BLaER1 (cell line): ENCODE results near the gene PDHX.

ENCODE experiments used
- H3K27ac ChIP-seq: shearing (Covaris generic); formaldehyde crosslinking; 2 replicates; pipeline ENCODE4 v1.8.1; 2022
- H3K27me3 ChIP-seq: shearing (Covaris generic); formaldehyde crosslinking; 2 replicates; pipeline ENCODE4 v1.8.1; 2022
- H3K36me3 ChIP-seq: shearing (Covaris generic); formaldehyde crosslinking; 2 replicates; pipeline ENCODE4 v1.8.1; 2022
- H3K4me1 ChIP-seq: shearing (Covaris generic); formaldehyde crosslinking; 2 replicates; pipeline ENCODE4 v1.8.1; 2022
- H3K4me2 ChIP-seq: shearing (Covaris generic); formaldehyde crosslinking; 2 replicates; pipeline ENCODE4 v1.8.1; 2022
- H3K4me3 ChIP-seq: shearing (Covaris generic); formaldehyde crosslinking; 2 replicates; pipeline ENCODE4 v1.8.1; 2022
- H3K9ac ChIP-seq: shearing (Covaris generic); formaldehyde crosslinking; 2 replicates; pipeline ENCODE4 v1.8.1; 2022
- H3K9me3 ChIP-seq: shearing (Covaris generic); formaldehyde crosslinking; 2 replicates; pipeline ENCODE4 v1.8.1; 2022
- H4K20me1 ChIP-seq: shearing (Covaris generic); formaldehyde crosslinking; 2 replicates; pipeline ENCODE4 v1.8.1; 2022
- Cebpa-rat ChIP-seq: shearing (Covaris generic); IDR thresholded peaks from 2 replicates; pipeline ENCODE4 v1.8.1; 2022

Gene PDHX

GRCh38 chr11:35003186-35003585 lies 86.8 kb downstream of the PDHX start:
- no peak overlapping the region for H3K4me2 ChIP-seq

GRCh38 chr11:35003658-35004057 lies 87.2 kb downstream of the PDHX start:
- H3K27me3 ChIP-seq = no peaks in the 10 kb centered on the region
- no peaks in the 10 kb centered on the region for H3K9me3 ChIP-seq
- no peak overlapping the region for H3K27ac ChIP-seq
- no peak overlapping the region for H3K4me2 ChIP-seq
- H3K9ac ChIP-seq = no peak overlapping the region
- no peak for TF ChIP-seq Cebpa-rat
- H4K20me1 ChIP-seq = no peaks in the 10 kb centered on the region
- peaks cover under 1% of the 10 kb centered on the region for H3K4me1 ChIP-seq
- H3K4me3 ChIP-seq = no peak overlapping the region
- no peaks in the 10 kb centered on the region for H3K36me3 ChIP-seq

More at GRCh38 chr11:35003186-35003585, 86.8 kb downstream of the PDHX start:
- Histone ChIP-seq H4K20me1 (no peaks in the 10 kb centered on the region), H3K27ac (no peak overlapping the region), H3K36me3 (no peaks in the 10 kb centered on the region), H3K9ac (no peak overlapping the region), H3K27me3 (no peaks in the 10 kb centered on the region), H3K9me3 (no peaks in the 10 kb centered on the region), H3K4me1 (peaks cover 5% of the 10 kb centered on the region), H3K4me3 (no peak overlapping the region)
- TF ChIP-seq Cebpa-rat = no peak

- Histone ChIP-seq H3K9ac (no peak overlapping the region), H3K4me3 (no peak overlapping the region), H3K27ac (no peak overlapping the region), H3K27me3 (no peaks in the 10 kb centered on the region), H3K9me3 (no peaks in the 10 kb centered on the region), H3K4me2 (no peak overlapping the region), H4K20me1 (no peaks in the 10 kb centered on the region), H3K36me3 (no peaks in the 10 kb centered on the region), H3K4me1 (no peaks in the 10 kb centered on the region)
- TF ChIP-seq Cebpa-rat = no peak
These were observed 88.8 kb downstream of the PDHX start for GRCh38 chr11:35005141-35005780.

GRCh38 chr11:35006389-35007128 lies 90.1 kb downstream of the PDHX start:
- H3K9me3 ChIP-seq = no peaks in the 10 kb centered on the region
- no peaks in the 10 kb centered on the region for H3K4me1 ChIP-seq
- H3K36me3 ChIP-seq = no peaks in the 10 kb centered on the region
- no peak overlapping the region for H3K4me2 ChIP-seq
- no peaks in the 10 kb centered on the region for H4K20me1 ChIP-seq
- H3K27me3 ChIP-seq = no peaks in the 10 kb centered on the region
- TF ChIP-seq Cebpa-rat = no peak
- no peak overlapping the region for H3K4me3 ChIP-seq
- H3K9ac ChIP-seq = no peak overlapping the region
- no peak overlapping the region for H3K27ac ChIP-seq

- H3K4me2 ChIP-seq = no peak overlapping the region
- no peaks in the 10 kb centered on the region for H3K9me3 ChIP-seq
- no peaks in the 10 kb centered on the region for H3K27me3 ChIP-seq
- H3K9ac ChIP-seq = no peak overlapping the region
- no peaks in the 10 kb centered on the region for H4K20me1 ChIP-seq
- H3K4me3 ChIP-seq = no peak overlapping the region
- H3K36me3 ChIP-seq = no peaks in the 10 kb centered on the region
- TF ChIP-seq Cebpa-rat = no peak
- no peak overlapping the region for H3K27ac ChIP-seq
- H3K4me1 ChIP-seq = no peaks in the 10 kb centered on the region
These were observed 90.9 kb downstream of the PDHX start for GRCh38 chr11:35007277-35007676.

- no peaks in the 10 kb centered on the region for H3K4me1 ChIP-seq
- H3K9ac ChIP-seq = no peak overlapping the region
- H3K4me2 ChIP-seq = no peak overlapping the region
- H3K27me3 ChIP-seq = no peaks in the 10 kb centered on the region
- no peaks in the 10 kb centered on the region for H4K20me1 ChIP-seq
- no peak overlapping the region for H3K27ac ChIP-seq
- H3K4me3 ChIP-seq = no peak overlapping the region
- TF ChIP-seq Cebpa-rat = no peak
- no peaks in the 10 kb centered on the region for H3K36me3 ChIP-seq
- H3K9me3 ChIP-seq = no peaks in the 10 kb centered on the region
These were observed 92.9 kb downstream of the PDHX start for GRCh38 chr11:35009191-35009943.

- Histone ChIP-seq H3K9ac (no peak overlapping the region), H3K4me2 (no peak overlapping the region), H3K27me3 (no peaks in the 10 kb centered on the region), H3K27ac (no peak overlapping the region), H3K9me3 (no peaks in the 10 kb centered on the region), H3K36me3 (no peaks in the 10 kb centered on the region), H4K20me1 (no peaks in the 10 kb centered on the region), H3K4me3 (no peak overlapping the region), H3K4me1 (no peaks in the 10 kb centered on the region)
- TF ChIP-seq Cebpa-rat = no peak
These were observed 93.5 kb downstream of the PDHX start for GRCh38 chr11:35009944-35010342.

GRCh38 chr11:35010654-35011053 lies 94.2 kb downstream of the PDHX start:
- Histone ChIP-seq H3K27me3 (no peaks in the 10 kb centered on the region), H3K4me3 (no peak overlapping the region), H3K9ac (no peak overlapping the region), H4K20me1 (no peaks in the 10 kb centered on the region), H3K4me2 (no peak overlapping the region), H3K27ac (no peak overlapping the region), H3K9me3 (no peaks in the 10 kb centered on the region), H3K4me1 (no peaks in the 10 kb centered on the region), H3K36me3 (no peaks in the 10 kb centered on the region)
- no peak for TF ChIP-seq Cebpa-rat

- no peak overlapping the region for H3K27ac ChIP-seq
- H3K4me2 ChIP-seq = no peak overlapping the region
These were observed 95.0 kb downstream of the PDHX start for GRCh38 chr11:35011389-35011788.

GRCh38 chr11:35011944-35012343 lies 95.5 kb downstream of the PDHX start:
- TF ChIP-seq Cebpa-rat = no peak
- Histone ChIP-seq H3K9me3 (no peaks in the 10 kb centered on the region), H3K4me2 (no peak overlapping the region), H3K4me3 (no peak overlapping the region), H4K20me1 (no peaks in the 10 kb centered on the region), H3K27me3 (no peaks in the 10 kb centered on the region), H3K9ac (no peak overlapping the region), H3K4me1 (no peaks in the 10 kb centered on the region), H3K36me3 (no peaks in the 10 kb centered on the region), H3K27ac (no peak overlapping the region)

More at GRCh38 chr11:35011389-35011788, 95.0 kb downstream of the PDHX start:
- Histone ChIP-seq H3K9ac (no peak overlapping the region), H3K27me3 (no peaks in the 10 kb centered on the region), H3K9me3 (no peaks in the 10 kb centered on the region), H3K36me3 (no peaks in the 10 kb centered on the region), H4K20me1 (no peaks in the 10 kb centered on the region), H3K4me1 (no peaks in the 10 kb centered on the region), H3K4me3 (no peak overlapping the region)
- TF ChIP-seq Cebpa-rat = no peak
